ENCODE measurements around the gene ERGIC1. TPM values are rescaled to one million over a fixed set of nuclear protein-coding genes. Genes with fewer than 3 reads are reported as not detected.
"Not testable (repeated sequence)": the region's sequence is repeated elsewhere in the genome, so short reads cannot be mapped to it uniquely, and the experiment has no call there.

The ERGIC1 gene
- total RNA-seq = 100 to 1,000 TPM; 116 to 172 (median 144) TPM

- peak; percentile 89 for ATAC-seq
- Histone ChIP-seq H3K27me3 (no peaks in the 10 kb centered on the region), H3K4me3 (peak within 1 kb of the TSS; percentile 90 to 95), H3K4me1 (peaks cover 0 to 50% (median 26%) of the 10 kb centered on the region in 3 donors), H3K36me3 (no peaks in the 10 kb centered on the region), H3K9me3 (no peaks in the 10 kb centered on the region), H3K27ac (peak within 1 kb of the TSS; percentile 69 to 90 (median 89))
- WGBS, 2 donors (ENCODE audit: low coverage in 1 of 2) = 0 to 23% methylated on average over 1 to 4 of the region's 53 CpGs
- no peak for TF ChIP-seq EP300 (IDR thresholded peaks at IDR 0.05)
- no peak for TF ChIP-seq CTCF (IDR thresholded peaks at IDR 0.05)
- TF ChIP-seq POLR2A (IDR thresholded peaks at IDR 0.05) = peak; percentile 51 to 56
- TF ChIP-seq POLR2AphosphoS5 (IDR thresholded peaks at IDR 0.05) = peak; percentile 58
Observed at GRCh38 chr5:172833686-172834414, at the start of gene ERGIC1. TSS of gene ERGIC1 (plus strand) at chr5:172834251. CDS start at chr5:172834414, 163 bp downstream.

DNA sequence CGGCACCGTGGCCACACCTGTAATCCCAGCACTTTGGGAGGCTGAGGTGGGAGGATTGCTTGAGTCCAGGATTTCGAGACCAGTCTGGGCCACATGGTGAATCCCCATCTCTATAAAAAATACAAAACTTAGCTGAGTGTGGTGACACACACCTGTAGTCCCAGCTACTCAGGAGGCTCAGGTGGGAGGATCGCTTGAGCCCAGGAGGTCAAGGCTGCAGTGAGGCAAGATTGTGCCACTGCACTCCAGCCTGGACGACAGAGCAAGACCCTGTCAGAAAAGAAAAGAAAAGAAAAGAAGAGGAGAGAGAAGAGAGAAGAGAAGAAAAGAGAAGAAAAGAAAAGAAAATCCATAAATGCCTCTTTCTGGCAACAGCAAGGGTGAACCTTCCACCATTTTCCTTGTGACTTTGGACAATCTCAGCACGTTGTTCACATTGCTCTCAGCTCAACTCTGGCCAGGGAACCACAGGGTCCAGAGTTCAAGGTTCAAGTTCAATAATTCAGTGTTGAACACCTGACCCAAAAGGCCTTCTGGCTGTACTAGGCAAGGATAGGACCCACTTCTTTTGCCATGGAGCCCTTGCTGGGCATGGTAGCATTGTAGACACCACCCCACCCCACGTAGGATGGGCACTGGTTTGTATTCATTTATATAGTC is 48.5 kb upstream of the ERGIC1 start:
- Histone ChIP-seq H3K4me1 (peaks cover 0 to 30% (median 21%) of the 10 kb centered on the region in 3 donors), H3K4me3 (no peak overlapping the region), H3K9me3 (no peaks in the 10 kb centered on the region), H3K27me3 (no peaks in the 10 kb centered on the region), H3K27ac (no peak overlapping the region), H3K36me3 (no peaks in the 10 kb centered on the region)
- WGBS, 2 donors (ENCODE audit: low coverage in 1 of 2) = 80 to 84% methylated on average over 7 of the region's 7 CpGs
- ATAC-seq = no peak
- no peak for TF ChIP-seq CTCF (IDR thresholded peaks at IDR 0.05)
- no peak for TF ChIP-seq EP300 (IDR thresholded peaks at IDR 0.05)
- no peak for TF ChIP-seq POLR2A (IDR thresholded peaks at IDR 0.05)
- TF ChIP-seq POLR2AphosphoS5 (IDR thresholded peaks at IDR 0.05) = no peak

GRCh38 chr5:172786736-172787462 is 47.2 kb upstream of the ERGIC1 start:
- Histone ChIP-seq H3K27ac (no peak overlapping the region), H3K4me3 (no peak overlapping the region), H3K27me3 (no peaks in the 10 kb centered on the region), H3K9me3 (no peaks in the 10 kb centered on the region), H3K4me1 (peaks cover 0 to 40% (median 24%) of the 10 kb centered on the region in 3 donors), H3K36me3 (no peaks in the 10 kb centered on the region)
- 95 to 96% methylated on average over 3 to 8 of the region's 9 CpGs for WGBS, 2 donors (ENCODE audit: low coverage in 1 of 2)
- no peak for ATAC-seq
- TF ChIP-seq EP300 (IDR thresholded peaks at IDR 0.05) = no peak
- TF ChIP-seq CTCF (IDR thresholded peaks at IDR 0.05) = no peak
- TF ChIP-seq POLR2AphosphoS5 (IDR thresholded peaks at IDR 0.05) = no peak
- TF ChIP-seq POLR2A (IDR thresholded peaks at IDR 0.05) = no peak

DNA sequence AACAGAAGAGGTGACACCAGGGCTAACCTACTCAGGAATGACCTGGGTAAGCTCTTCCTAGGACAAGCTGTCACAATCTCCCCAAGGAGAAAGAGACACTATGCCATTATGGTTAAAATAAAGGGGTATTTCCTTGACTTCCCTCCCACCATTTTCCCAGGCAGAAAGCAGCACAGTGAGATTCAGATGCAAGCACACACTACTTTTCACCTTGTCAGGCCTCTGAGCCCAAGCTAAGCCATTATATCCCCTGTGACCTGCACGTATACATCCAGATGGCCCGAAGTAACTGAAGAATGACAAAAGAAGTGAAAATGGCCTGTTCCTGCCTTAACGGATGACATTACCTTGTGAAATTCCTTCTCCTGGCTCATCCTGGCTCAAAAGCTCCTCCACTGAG is 46.5 kb upstream of the ERGIC1 start:
- H3K36me3 ChIP-seq, ATAC-seq, H3K9me3 ChIP-seq, H3K27me3 ChIP-seq, H3K4me3 ChIP-seq: not testable (repeated sequence)
- peaks cover 0 to 40% (median 24%) of the 10 kb centered on the region in 3 donors for H3K4me1 ChIP-seq
- 94 to 100% methylated on average over 1 to 3 of the region's 3 CpGs for WGBS, 2 donors (ENCODE audit: low coverage in 1 of 2)
- H3K27ac ChIP-seq = peak overlapping the region in 1 of 4 donors; percentile 77

Data from gastroesophageal sphincter (tissue), 4 donors.